Sigmoid colon (tissue), 7 donors: ENCODE results near the gene CCDC15. TPM values are rescaled to one million over a fixed set of nuclear protein-coding genes. Genes with fewer than 3 reads are reported as not detected.

ENCODE experiments used
- DNase-seq: peaks from one replicate; pipeline ENCODE4 v3.0.0-alpha.2; 2019
- H3K27ac ChIP-seq, 4 donors: fragments of 200-600 bp; sonication (generic); one replicate each; pipeline ENCODE4 v1.5.1; 2016 to 2019; ENCODE audit warnings: mild to moderate bottlenecking in 1 of 4
- H3K27me3 ChIP-seq, 3 donors: fragments of 200-600 bp; sonication (generic); one replicate each; pipeline ENCODE4 v1.5.1; 2019; ENCODE audit warnings: mild to moderate bottlenecking in 1 of 3
- H3K36me3 ChIP-seq, 4 donors: fragments of 200-600 bp; sonication (generic); one replicate each; pipeline ENCODE4 v1.5.1; 2016 to 2019
- H3K4me1 ChIP-seq, 4 donors: fragments of 200-600 bp; sonication (generic); one replicate each; pipeline ENCODE4 v1.5.1; 2017 to 2019
- H3K4me3 ChIP-seq, 4 donors: fragments of 200-600 bp; sonication (generic); one replicate each; pipeline ENCODE4 v1.5.1; 2017 to 2019; ENCODE audit warnings: mild to moderate bottlenecking in 2 of 4, moderate library complexity in 1 of 4
- H3K9me3 ChIP-seq, 4 donors: fragments of 200-600 bp in 3 of 4; sonication (generic) in 3 of 4; one replicate each; pipeline versions ENCODE4 v1.5.1 to v1.6.1; 2013 to 2019
- CTCF ChIP-seq, 4 experiments: fragments of 450-650 bp in 3 of 4; fragments of 200-600 bp in 1 of 4; IDR thresholded peaks; one replicate each; pipeline ENCODE4 v1.5.1; 2016 to 2019; ENCODE audit warnings: antibody characterized with exemption in 4 of 4, mild to moderate bottlenecking in 3 of 4, moderate library complexity in 2 of 4
- EP300 ChIP-seq, 4 donors: sonication (generic); formaldehyde crosslinking; IDR thresholded peaks; one replicate each; pipeline ENCODE4 v1.6.1; 2017; ENCODE audit warnings: antibody characterized with exemption in 4 of 4
- POLR2A ChIP-seq, 2 donors: fragments of 450-650 bp; IDR thresholded peaks; one replicate each; pipeline ENCODE4 v1.6.1; 2016; ENCODE audit warnings: antibody characterized with exemption in 2 of 2, mild to moderate bottlenecking in 2 of 2, moderate library complexity in 2 of 2
- POLR2AphosphoS5 ChIP-seq, 4 donors: sonication (generic); formaldehyde crosslinking; IDR thresholded peaks; one replicate each; pipeline ENCODE4 v1.6.1; 2017; ENCODE audit warnings: antibody characterized with exemption in 4 of 4
- whole genome bisulfite sequencing, 2 donors: extraction: QIAGEN DNeasy Blood & Tissue Kit; methylation state at CpG; one replicate each; pipeline ENCODE4 v1.1.7; 2013; 5-methylcytosine and 5-hydroxymethylcytosine counted together
- intact Hi-C: fragments of 100-400 bp; cut with DNase I; formaldehyde crosslinking; loops from one replicate; pipeline ENCODE4 v1.15.1; 2023
- polyA plus RNA-seq, 3 donors: library from polyadenylated mRNA; stranded (reverse); fragments of 200-250 nt; gene quantifications; one replicate each; pipeline ENCODE4 v1.2.3, GENCODE V29; 2013
- total RNA-seq, 4 donors: library from RNA; depleted of rRNA; stranded (reverse); fragments of >200 nt; gene quantifications; one replicate each; pipeline ENCODE4 v1.1.0, GENCODE V29; 2016
- donor health status: healthy with polysubstance abuse.
- donor health status: Bipolar disorder and iron deficiency.
- donor health status: healthy.

CCDC15 gene
- total and polyA plus RNA-seq, 7 donors = 0.41 to 0.99 (median 0.66) TPM

DNA sequence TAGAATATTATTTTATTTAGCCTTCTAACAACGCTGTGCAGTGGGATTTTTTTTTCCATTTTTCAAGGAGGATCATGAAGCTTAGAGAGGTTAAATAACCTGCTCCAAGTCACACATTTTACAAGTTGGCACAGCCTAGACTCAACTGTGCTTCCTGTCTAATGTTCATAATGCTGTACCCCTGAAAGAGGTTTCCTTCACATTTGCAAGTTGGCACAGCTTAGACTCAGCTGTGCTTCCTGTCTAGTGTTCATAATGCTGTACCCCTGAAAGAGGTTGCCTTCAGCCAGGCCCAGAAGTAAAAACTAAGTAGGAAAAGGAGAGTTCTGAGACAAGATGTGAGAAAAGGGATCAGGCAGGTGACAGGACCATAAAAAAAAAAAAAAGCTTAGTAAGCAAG, 10.3 kb upstream of the CCDC15 start:
- DNase-seq = no peak
- no peak for TF ChIP-seq EP300 (IDR thresholded peaks at IDR 0.05)
- no peak for TF ChIP-seq POLR2AphosphoS5 (IDR thresholded peaks at IDR 0.05)
- TF ChIP-seq POLR2A (IDR thresholded peaks at IDR 0.05) = no peak
- no peak for TF ChIP-seq CTCF (IDR thresholded peaks at IDR 0.05)
- H3K9me3 ChIP-seq = no peaks in the 10 kb centered on the region
- no peaks in the 10 kb centered on the region for H3K27me3 ChIP-seq
- no peak overlapping the region for H3K27ac ChIP-seq
- H3K4me3 ChIP-seq = no peak overlapping the region
- H3K4me1 ChIP-seq = no peaks in the 10 kb centered on the region
- H3K36me3 ChIP-seq = no peaks in the 10 kb centered on the region
- intact Hi-C loops = no loop called here
- WGBS, 2 donors = 26 to 79% methylated on average over 1 of the region's 1 CpG

- intact Hi-C loops = no loop called here
- no peak for DNase-seq
- TF ChIP-seq EP300 (IDR thresholded peaks at IDR 0.05) (no peak), CTCF (IDR thresholded peaks at IDR 0.05) (no peak), POLR2A (IDR thresholded peaks at IDR 0.05) (no peak), POLR2AphosphoS5 (IDR thresholded peaks at IDR 0.05) (no peak)
- H3K27me3 ChIP-seq = no peaks in the 10 kb centered on the region
- H3K4me1 ChIP-seq = no peaks in the 10 kb centered on the region
- H3K27ac ChIP-seq = no peak overlapping the region
- WGBS, 2 donors = 82 to 83% methylated on average over 3 of the region's 3 CpGs
- H3K36me3 ChIP-seq = no peaks in the 10 kb centered on the region
- no peak overlapping the region for H3K4me3 ChIP-seq
- H3K9me3 ChIP-seq = no peaks in the 10 kb centered on the region
Observed at GRCh38 chr11:124944565-124944964, 9.4 kb upstream of the CCDC15 start.

- Histone ChIP-seq H3K27me3 (no peaks in the 10 kb centered on the region), H3K36me3 (no peaks in the 10 kb centered on the region), H3K9me3 (no peaks in the 10 kb centered on the region), H3K4me1 (no peaks in the 10 kb centered on the region), H3K27ac (no peak overlapping the region), H3K4me3 (no peak overlapping the region)
- intact Hi-C loops = no loop called here
- DNase-seq = no peak
- TF ChIP-seq POLR2A (IDR thresholded peaks at IDR 0.05) = no peak
- TF ChIP-seq CTCF (IDR thresholded peaks at IDR 0.05) = no peak
- no peak for TF ChIP-seq EP300 (IDR thresholded peaks at IDR 0.05)
- no peak for TF ChIP-seq POLR2AphosphoS5 (IDR thresholded peaks at IDR 0.05)
- 70 to 73% methylated on average over 6 of the region's 6 CpGs for WGBS, 2 donors
Observed at GRCh38 chr11:124945826-124946225, 8.2 kb upstream of the CCDC15 start.

DNA sequence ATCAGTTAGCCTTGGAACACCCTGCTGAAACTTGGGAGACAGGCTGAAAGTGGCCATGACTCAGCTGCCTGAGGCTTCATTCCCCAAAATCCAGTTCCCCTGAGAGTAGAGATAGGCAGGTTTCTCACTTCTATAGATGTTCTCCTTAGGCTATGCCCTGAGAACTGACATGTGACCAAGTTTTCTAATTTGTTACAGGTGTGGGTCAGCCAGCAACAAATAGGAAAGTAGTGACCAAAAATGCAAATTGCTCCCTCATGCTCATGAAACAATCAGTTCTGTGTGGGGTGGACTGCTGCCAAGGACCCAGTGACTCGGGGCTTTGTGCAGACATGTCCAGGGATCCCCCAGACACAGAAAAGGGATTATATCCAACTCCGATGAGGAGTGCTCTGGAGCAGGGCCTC, 7.3 kb upstream of the CCDC15 start:
- H3K36me3 ChIP-seq = no peaks in the 10 kb centered on the region
- no peak overlapping the region for H3K4me3 ChIP-seq
- 55 to 76% methylated on average over 2 of the region's 2 CpGs for WGBS, 2 donors
- H3K27ac ChIP-seq = no peak overlapping the region
- TF ChIP-seq EP300 (IDR thresholded peaks at IDR 0.05) (no peak), CTCF (IDR thresholded peaks at IDR 0.05) (no peak), POLR2A (IDR thresholded peaks at IDR 0.05) (no peak), POLR2AphosphoS5 (IDR thresholded peaks at IDR 0.05) (no peak)
- no peaks in the 10 kb centered on the region for H3K9me3 ChIP-seq
- no peaks in the 10 kb centered on the region for H3K27me3 ChIP-seq
- intact Hi-C loops = no loop called here
- no peaks in the 10 kb centered on the region for H3K4me1 ChIP-seq
- no peak for DNase-seq

DNA sequence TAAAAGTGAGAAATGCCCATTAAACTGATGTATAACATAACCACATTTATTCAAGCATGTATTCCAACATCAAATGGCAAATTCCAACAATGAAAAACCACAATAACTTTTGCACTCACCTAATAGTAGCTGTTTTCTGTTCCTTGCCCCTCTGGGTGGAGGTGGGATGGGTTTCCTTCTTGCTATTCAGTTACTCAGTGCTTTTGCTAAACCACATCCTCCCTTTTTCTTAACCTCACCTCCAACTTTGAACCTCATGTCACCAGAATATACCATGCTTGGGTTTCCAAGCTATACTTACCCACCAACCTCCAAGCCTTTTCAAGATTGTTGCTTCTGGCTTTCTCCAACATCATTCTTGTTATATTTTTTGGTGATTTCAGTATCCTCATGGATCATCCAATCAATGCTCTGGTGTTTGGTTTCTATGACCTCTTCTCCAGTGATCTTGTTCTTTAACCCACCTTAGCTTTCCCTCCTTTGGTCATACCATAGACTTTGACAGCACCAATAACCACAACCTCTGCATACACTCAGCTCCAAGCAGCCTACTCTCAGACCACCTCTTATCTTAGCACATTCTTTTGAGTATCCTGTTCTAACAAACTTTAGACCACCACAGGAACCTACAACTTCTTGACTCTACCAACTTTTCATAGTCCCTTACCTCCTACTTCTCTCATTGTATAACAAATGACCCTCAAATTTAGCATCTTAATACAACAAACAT, 3.2 kb upstream of the CCDC15 start:
- Histone ChIP-seq H3K4me3 (no peak overlapping the region), H3K36me3 (no peaks in the 10 kb centered on the region), H3K27ac (no peak overlapping the region), H3K27me3 (no peaks in the 10 kb centered on the region), H3K4me1 (peaks cover 0 to 13% (median 10%) of the 10 kb centered on the region in 4 donors), H3K9me3 (no peaks in the 10 kb centered on the region)
- no peak for DNase-seq
- intact Hi-C loops = loop anchor here (5.0 to 10.0 kb wide), 6 partner anchors 148 to 1208 kb away; partner anchors contain the start of genes MSANTD2, STT3A, TMEM218 and VSIG2
- TF ChIP-seq CTCF (IDR thresholded peaks at IDR 0.05) (no peak), POLR2A (IDR thresholded peaks at IDR 0.05) (no peak), EP300 (IDR thresholded peaks at IDR 0.05) (no peak), POLR2AphosphoS5 (IDR thresholded peaks at IDR 0.05) (no peak)
